ENCODE results near the gene PPP3CB. TPM values are rescaled to one million over a fixed set of nuclear protein-coding genes. Genes with fewer than 3 reads are reported as not detected.

The PPP3CB gene
- total RNA-seq, 2 experiments from 2014 or later = 34.9 to 35.8 TPM

Other genes starting within 250 kb of the PPP3CB start
- 10 to 100 TPM; 55.2 to 57.2 TPM for gene DNAJC9, start 248.8 kb downstream of the PPP3CB start, total RNA-seq
- gene MRPS16, start 243.4 kb downstream of the PPP3CB start, total RNA-seq = 100 to 1,000 TPM; 140 to 145 TPM
- gene CFAP70, start 137.2 kb downstream of the PPP3CB start, total RNA-seq = under 1 TPM; 0.20 to 0.31 TPM
- gene ANXA7, start 82.0 kb downstream of the PPP3CB start, total RNA-seq = 100 to 1,000 TPM; 130 to 134 TPM
- 1 to 10 TPM; 1.6 to 1.9 TPM for gene MSS51, start 62.5 kb downstream of the PPP3CB start, total RNA-seq
- gene USP54, start 95.3 kb upstream of the PPP3CB start, total RNA-seq = 1 to 10 TPM; 3.5 to 3.8 TPM
- gene MYOZ1, start 145.4 kb upstream of the PPP3CB start, total RNA-seq = not detected
- not detected for gene SYNPO2L, start 160.0 kb upstream of the PPP3CB start, total RNA-seq
- 1 to 10 TPM; 7.8 to 9.0 TPM for gene AGAP5, start 202.1 kb upstream of the PPP3CB start, total RNA-seq
- 10 to 100 TPM; 67.0 to 68.1 TPM for gene SEC24C, start 248.3 kb upstream of the PPP3CB start, total RNA-seq